Peyer's patch (tissue), 4 donors: ENCODE data around the gene GPR55.

Experiments used
- CTCF ChIP-seq, 6 experiments: fragments of 450-650 bp in 4 of 6; fragments of 200-600 bp in 2 of 6; sonication (generic) in 1 of 6; IDR thresholded peaks; one replicate each; pipeline ENCODE4 v1.5.1; 2017 to 2019; ENCODE audit warnings: antibody characterized with exemption in 6 of 6, mild to moderate bottlenecking in 3 of 6, moderate library complexity in 1 of 6
- POLR2A ChIP-seq, 2 donors: fragments of 450-650 bp; IDR thresholded peaks; one replicate each; pipeline ENCODE4 v1.5.1; 2017; ENCODE audit warnings: antibody characterized with exemption in 2 of 2, mild to moderate bottlenecking in 2 of 2, moderate library complexity in 2 of 2

DNA sequence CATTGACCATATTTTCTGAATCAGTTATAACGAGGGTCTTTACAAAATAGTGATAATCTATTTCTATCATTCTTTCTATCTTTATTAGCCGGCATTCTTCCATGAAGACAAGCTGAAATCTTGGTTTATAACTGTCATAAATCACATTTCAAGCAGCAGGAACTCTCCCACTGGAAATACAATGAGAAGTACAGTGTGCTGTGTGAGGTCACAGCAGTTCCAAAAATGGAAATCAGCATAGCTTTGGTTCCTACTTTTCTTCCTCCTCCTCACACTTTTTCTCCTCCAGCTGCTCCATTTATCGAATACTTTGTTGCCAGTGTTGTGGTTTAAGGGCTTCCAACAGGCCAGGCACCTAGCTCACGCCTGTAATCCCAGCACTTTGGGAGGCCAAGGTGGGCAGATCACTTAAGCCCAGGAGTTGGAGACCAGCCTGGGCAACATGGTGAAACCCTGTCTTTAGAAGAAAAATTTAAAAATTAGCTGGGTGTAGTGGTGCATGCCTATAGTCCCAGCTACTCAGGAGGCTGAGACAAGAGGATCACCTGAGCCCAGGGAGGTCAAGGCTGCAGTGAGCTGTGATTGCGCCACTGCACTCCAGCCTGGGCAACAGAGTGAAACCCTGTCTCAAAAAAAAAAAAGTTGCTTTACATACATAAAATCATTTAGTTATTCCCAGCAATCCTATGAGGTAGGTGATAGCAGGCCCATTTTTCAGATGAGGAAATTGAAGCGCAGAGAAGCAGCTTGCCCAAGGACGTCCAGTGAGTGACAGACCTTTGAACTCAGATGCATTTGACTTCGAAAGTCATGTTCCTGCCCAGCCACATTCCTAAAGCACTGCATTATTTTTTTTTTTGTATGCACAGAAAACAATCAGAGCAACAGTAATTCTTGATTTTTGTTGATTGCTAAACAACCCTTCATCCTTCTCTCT, 34.0 kb upstream of the GPR55 start:
- TF ChIP-seq CTCF (IDR thresholded peaks at IDR 0.05) (no peak), POLR2A (IDR thresholded peaks at IDR 0.05) (no peak)
